H1 (cell line): ENCODE measurements around the gene CNIH1. TPM values are rescaled to one million over a fixed set of nuclear protein-coding genes. Genes with fewer than 3 reads are reported as not detected.

ENCODE experiments used
- FOSL1 ChIP-seq: IDR thresholded peaks from 2 replicates; pipeline ENCODE4 v1.6.1; 2011; ENCODE audit warnings: mild to moderate bottlenecking, low read depth, low read length, moderate library complexity; ENCODE audit not compliant: insufficient read depth
- SP4 ChIP-seq: IDR thresholded peaks from 2 replicates; pipeline ENCODE4 v1.6.1; 2012; ENCODE audit warnings: low read length, inconsistent platforms
- polyA plus RNA-seq, 7 experiments: library from polyadenylated mRNA; depleted of rRNA in 3 of 7; stranded (reverse) in 5 of 7; unstranded in 2 of 7; fragments of >200 nt in 5 of 7; fragments of 200-250 nt in 2 of 7; gene quantifications; 1 replicate in 5 of 7; 2 replicates in 1 of 7; 4 replicates in 1 of 7; pipeline versions ENCODE4 v1.2.1 to v1.2.3, GENCODE V29; 2011 to 2013; ENCODE audit warnings: missing spikeins in 2 of 7, mixed read lengths in 2 of 7
- total RNA-seq: library from RNA; stranded (reverse); fragmentation: NEBNext Ultra II Directional; extraction: Animal tissue kit (Norgen Biotek cat#: 25700); gene quantifications from 2 replicates; pipeline ENCODE4 v1.2.1, GENCODE V29; 2021

CNIH1 gene
- total and polyA plus RNA-seq, 2 of the 8 experiments (the other 6 are each of a cell fraction or from before 2014, with no cell fraction given): 119 to 333 TPM

- no peak for TF ChIP-seq FOSL1
- TF ChIP-seq SP4: no peak
- TF ChIP-seq, all 59 proteins: peak for 0
Observed at GRCh38 chr14:54444681-54445080, 3.5 kb upstream of the CNIH1 start (continued).
